ENCODE measurements around the gene IFNGR2.
"Not testable (repeated sequence)": the region's sequence is repeated elsewhere in the genome, so short reads cannot be mapped to it uniquely, and the experiment has no call there.

IFNGR2 gene

DNA sequence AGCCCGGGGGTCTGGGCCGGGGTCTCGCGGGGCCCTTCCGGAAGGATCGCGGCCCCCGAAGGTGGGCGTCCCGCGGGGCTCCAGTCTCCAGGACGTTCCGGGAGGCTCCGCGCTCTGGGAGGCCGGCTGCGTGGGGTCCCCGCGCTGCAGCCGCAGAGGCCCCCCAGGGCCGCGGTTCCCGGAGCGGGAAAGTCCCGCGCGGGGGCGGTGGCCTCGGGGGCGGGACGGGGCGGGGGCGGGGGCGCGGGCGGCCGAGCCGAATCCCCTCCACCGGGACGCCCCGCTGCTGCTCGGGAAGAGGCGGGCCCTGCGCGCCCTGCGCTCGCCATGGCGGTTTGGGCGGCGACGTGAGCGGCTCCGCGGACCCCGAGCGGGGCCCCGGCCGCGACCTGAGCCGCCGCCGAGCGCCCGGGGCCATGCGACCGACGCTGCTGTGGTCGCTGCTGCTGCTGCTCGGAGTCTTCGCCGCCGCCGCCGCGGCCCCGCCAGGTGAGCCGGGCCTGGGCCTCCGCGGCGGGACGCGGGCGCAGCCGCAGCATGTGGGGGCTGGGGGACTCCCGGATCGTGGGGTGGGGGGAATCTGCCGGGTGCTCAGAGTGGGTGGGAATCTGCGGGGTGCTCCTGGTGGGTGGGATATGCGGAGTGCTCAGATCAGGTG, at the start of gene IFNGR2:
TSS of gene IFNGR2 (plus strand) at position 286 of the 658 bp plus-strand sequence. CDS start at position 417, 131 bp downstream.
- peak within 1 kb of the TSS; percentile 88 for H3K4me3 Mint-ChIP-seq
- peak within 1 kb of the TSS; percentile 91 for H3K27ac Mint-ChIP-seq
- peak; percentile 71 for DNase-seq
- H3K9me3 Mint-ChIP-seq: no peaks in the 10 kb centered on the region
- peaks cover 5% of the 10 kb centered on the region for H3K36me3 Mint-ChIP-seq (ENCODE audit: low read depth)
- H3K27me3 Mint-ChIP-seq: peaks cover 22% of the 10 kb centered on the region
- H3K4me1 Mint-ChIP-seq (ENCODE audit: low read depth): peaks cover 49% of the 10 kb centered on the region

GRCh38 chr21:33355355-33355754, 47.9 kb upstream of the IFNGR2 start:
- no peaks in the 10 kb centered on the region for H3K27me3 Mint-ChIP-seq
- H3K4me1 Mint-ChIP-seq (ENCODE audit: low read depth): peaks cover 11% of the 10 kb centered on the region
- DNase-seq: no peak
- H3K4me3 Mint-ChIP-seq: no peak overlapping the region
- H3K36me3 Mint-ChIP-seq (ENCODE audit: low read depth): peaks cover 53% of the 10 kb centered on the region
- no peaks in the 10 kb centered on the region for H3K9me3 Mint-ChIP-seq
- peak overlapping the region; percentile 77 for H3K27ac Mint-ChIP-seq

DNA sequence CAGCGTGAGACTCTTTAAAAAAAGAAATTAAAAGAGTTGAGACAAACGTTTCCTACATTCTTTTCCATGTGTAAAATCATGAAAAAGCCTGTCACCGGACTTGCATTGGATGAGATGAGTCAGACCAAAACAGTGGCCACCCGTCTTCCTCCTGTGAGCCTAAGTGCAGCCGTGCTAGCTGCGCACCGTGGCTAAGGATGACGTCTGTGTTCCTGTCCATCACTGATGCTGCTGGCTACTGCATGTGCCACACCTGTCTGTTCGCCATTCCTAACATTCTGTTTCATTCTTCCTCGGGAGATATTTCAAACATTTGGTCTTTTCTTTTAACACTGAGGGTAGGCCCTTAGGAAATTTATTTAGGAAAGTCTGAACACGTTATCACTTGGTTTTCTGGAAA, 47.2 kb upstream of the IFNGR2 start:
- H3K9me3 Mint-ChIP-seq: no peaks in the 10 kb centered on the region
- H3K27me3 Mint-ChIP-seq: no peaks in the 10 kb centered on the region
- no peak for DNase-seq
- H3K27ac Mint-ChIP-seq: peak overlapping the region; percentile 77
- H3K4me3 Mint-ChIP-seq: no peak overlapping the region
- peaks cover 48% of the 10 kb centered on the region for H3K36me3 Mint-ChIP-seq (ENCODE audit: low read depth)
- H3K4me1 Mint-ChIP-seq (ENCODE audit: low read depth): peaks cover 11% of the 10 kb centered on the region

GRCh38 chr21:33357177-33357576, 46.0 kb upstream of the IFNGR2 start:
- H3K9me3 Mint-ChIP-seq: no peaks in the 10 kb centered on the region
- H3K27ac Mint-ChIP-seq: no peak overlapping the region
- H3K36me3 Mint-ChIP-seq (ENCODE audit: low read depth): peaks cover 42% of the 10 kb centered on the region
- no peak overlapping the region for H3K4me3 Mint-ChIP-seq
- no peaks in the 10 kb centered on the region for H3K27me3 Mint-ChIP-seq
- DNase-seq: no peak
- H3K4me1 Mint-ChIP-seq (ENCODE audit: low read depth): peaks cover 21% of the 10 kb centered on the region

- H3K4me1 Mint-ChIP-seq (ENCODE audit: low read depth): peaks cover 24% of the 10 kb centered on the region
- no peaks in the 10 kb centered on the region for H3K27me3 Mint-ChIP-seq
- H3K36me3 Mint-ChIP-seq (ENCODE audit: low read depth): peaks cover 32% of the 10 kb centered on the region
- no peaks in the 10 kb centered on the region for H3K9me3 Mint-ChIP-seq
- no peak for DNase-seq
- no peak overlapping the region for H3K4me3 Mint-ChIP-seq
- no peak overlapping the region for H3K27ac Mint-ChIP-seq
Measured at GRCh38 chr21:33359446-33359845, 43.8 kb upstream of the IFNGR2 start.

DNA sequence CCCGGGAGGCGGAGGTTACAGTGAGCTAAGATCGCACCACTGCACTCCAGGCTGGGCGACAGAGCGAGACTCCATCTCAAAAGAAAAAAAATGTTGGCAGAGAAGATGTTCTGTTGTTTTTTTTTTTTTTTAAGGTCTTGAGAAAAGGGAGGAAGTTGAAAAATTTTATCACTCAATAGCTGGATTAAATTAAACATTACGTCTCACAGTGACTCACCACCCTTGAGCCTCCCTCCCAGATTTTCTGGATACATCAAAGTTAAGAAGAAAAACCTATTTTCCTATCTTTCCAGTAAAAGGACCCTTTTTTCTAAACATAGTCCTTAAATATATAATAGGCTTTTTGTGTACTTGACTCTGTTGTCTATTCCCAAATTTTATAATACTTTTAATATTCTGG, 42.9 kb upstream of the IFNGR2 start:
- Mint-ChIP-seq H3K9me3 (no peaks in the 10 kb centered on the region), H3K27ac (peak overlapping the region; percentile 12), H3K36me3 (ENCODE audit: low read depth) (peaks cover 25% of the 10 kb centered on the region), H3K4me1 (ENCODE audit: low read depth) (peaks cover 21% of the 10 kb centered on the region), H3K27me3 (no peaks in the 10 kb centered on the region), H3K4me3 (no peak overlapping the region)
- DNase-seq: no peak

DNA sequence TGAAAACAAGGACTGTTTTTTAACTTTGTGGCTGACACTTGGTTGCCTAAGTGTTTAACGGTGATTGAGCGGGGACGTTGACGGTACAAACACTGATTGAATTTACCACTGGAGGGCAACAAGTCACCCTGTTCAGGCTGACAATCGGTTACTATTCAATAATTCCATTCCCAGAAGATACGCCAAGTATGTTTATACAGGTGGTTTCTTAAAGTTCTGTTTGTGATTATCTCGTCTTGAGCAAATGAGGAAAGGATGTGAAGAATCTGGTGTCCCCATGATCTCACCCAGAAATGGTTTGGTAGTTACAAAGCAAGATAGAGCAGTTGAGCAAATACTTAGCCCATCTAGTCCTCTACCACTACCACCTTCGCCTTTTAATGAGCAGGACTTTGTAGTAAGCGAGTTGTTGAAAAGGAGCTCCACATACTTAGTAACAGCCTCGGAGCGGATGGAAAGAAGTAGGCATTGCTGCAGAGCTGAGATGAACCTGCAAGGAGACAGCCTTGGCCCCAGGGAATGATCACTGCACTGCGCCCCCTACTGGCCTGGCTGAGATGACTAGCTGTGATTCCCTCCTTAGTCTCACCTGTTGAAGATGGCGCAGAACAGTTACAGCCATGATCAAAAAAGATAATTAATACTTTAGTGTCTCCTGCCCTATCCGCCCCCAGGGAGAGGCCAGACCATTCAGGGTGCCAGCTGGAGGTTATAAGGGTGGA, 42.2 kb upstream of the IFNGR2 start:
- H3K27me3 Mint-ChIP-seq: no peaks in the 10 kb centered on the region
- DNase-seq: peak; percentile 94
- peaks cover 17% of the 10 kb centered on the region for H3K36me3 Mint-ChIP-seq (ENCODE audit: low read depth)
- peak overlapping the region; percentile 15 for H3K27ac Mint-ChIP-seq
- H3K4me3 Mint-ChIP-seq: peak overlapping the region; percentile 63
- no peaks in the 10 kb centered on the region for H3K9me3 Mint-ChIP-seq
- H3K4me1 Mint-ChIP-seq (ENCODE audit: low read depth): peaks cover 18% of the 10 kb centered on the region

DNA sequence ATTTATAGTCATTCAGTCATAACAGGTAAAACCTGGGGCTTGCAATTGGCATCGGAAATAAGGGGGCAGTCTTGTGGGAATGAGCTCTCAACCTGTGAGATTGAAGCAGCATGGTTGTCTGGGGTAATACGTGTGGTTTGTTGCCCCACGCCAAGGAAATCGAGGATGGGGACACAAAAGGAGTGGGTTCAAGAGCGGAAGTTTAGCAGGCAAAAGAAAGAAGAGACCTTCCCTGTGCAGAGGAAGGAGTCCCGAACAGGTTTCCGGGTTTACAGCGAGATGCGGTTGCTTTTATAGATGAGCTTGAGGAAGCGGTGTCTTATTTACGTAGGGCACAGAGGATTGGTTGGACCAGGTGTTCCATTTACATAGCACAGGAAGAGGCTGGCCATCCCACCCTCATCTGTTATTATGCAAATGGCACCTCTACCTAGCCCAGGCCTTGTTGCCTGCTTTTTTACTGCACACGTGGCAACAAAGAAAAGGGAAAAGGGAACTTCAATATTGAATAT, 41.1 kb upstream of the IFNGR2 start:
- peak overlapping the region; percentile 84 for H3K27ac Mint-ChIP-seq
- no peaks in the 10 kb centered on the region for H3K27me3 Mint-ChIP-seq
- peak; percentile 55 for DNase-seq
- H3K9me3 Mint-ChIP-seq: peaks cover 2% of the 10 kb centered on the region
- peaks cover 18% of the 10 kb centered on the region for H3K4me1 Mint-ChIP-seq (ENCODE audit: low read depth)
- H3K36me3 Mint-ChIP-seq (ENCODE audit: low read depth): peaks cover 7% of the 10 kb centered on the region
- peak overlapping the region; percentile 63 for H3K4me3 Mint-ChIP-seq

- DNase-seq; H3K27ac Mint-ChIP-seq; H3K27me3 Mint-ChIP-seq; H3K4me3 Mint-ChIP-seq; H3K36me3 Mint-ChIP-seq (ENCODE audit: low read depth): not testable (repeated sequence)
- Mint-ChIP-seq H3K4me1 (ENCODE audit: low read depth) (peaks cover 18% of the 10 kb centered on the region), H3K9me3 (peaks cover 15% of the 10 kb centered on the region)
Measured at GRCh38 chr21:33363911-33364609, 39.2 kb upstream of the IFNGR2 start.

DNA sequence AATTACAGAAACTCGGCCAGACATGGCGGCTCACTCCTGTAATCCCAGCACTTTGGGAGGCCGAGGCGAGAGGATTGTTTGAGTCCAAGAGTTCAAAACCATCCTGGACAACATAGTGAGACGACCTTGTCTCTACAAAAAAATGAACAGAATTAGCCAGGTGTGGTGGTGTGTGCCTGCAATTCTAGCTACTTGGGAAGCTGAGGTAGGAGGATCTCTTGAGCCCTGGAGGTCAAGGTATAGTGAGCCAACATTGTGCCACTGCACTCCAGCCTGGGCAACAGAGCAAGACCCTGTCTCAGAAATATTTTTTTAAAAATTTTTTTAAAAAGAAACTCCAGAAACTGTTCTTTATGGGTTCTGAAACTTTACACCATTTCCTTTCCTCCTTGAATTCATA, 38.4 kb upstream of the IFNGR2 start:
- H3K27ac Mint-ChIP-seq: no peak overlapping the region
- H3K9me3 Mint-ChIP-seq: peaks cover 15% of the 10 kb centered on the region
- no peaks in the 10 kb centered on the region for H3K27me3 Mint-ChIP-seq
- peaks cover 18% of the 10 kb centered on the region for H3K4me1 Mint-ChIP-seq (ENCODE audit: low read depth)
- no peak overlapping the region for H3K4me3 Mint-ChIP-seq
- no peak for DNase-seq
- H3K36me3 Mint-ChIP-seq (ENCODE audit: low read depth): peaks cover 6% of the 10 kb centered on the region

DNA sequence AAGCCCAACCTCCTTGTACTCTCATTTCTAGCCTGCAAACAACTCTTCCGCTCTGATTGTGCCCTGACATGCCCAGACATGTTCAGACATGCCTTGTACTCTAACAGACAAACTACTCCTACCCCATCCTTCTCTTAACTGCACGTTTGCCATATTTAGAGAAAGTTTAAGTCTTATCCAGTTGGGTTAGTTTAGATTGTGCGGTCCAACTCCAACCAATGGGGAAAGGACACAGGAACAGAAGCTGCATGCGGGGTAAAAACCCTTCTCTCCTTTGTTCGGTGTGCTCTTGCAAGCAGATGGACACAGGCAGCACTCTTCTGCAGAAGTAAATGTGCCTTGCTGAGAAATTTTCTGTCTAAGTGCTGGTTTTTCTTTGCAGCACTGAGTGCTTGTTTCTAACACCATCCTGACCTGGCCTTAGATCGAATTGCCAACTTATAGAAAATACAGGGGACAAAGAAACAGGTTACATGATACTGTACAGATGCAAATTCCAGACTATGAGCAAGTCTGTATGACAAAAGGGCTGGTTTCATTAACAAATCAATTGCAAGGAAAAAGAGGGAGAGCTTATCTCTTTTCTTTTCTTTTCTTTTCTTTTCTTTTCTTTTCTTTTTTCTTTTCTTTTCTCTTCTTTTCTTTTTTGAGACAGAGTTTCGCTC, 35.8 kb upstream of the IFNGR2 start:
- no peak for DNase-seq
- Mint-ChIP-seq H3K9me3 (peaks cover 15% of the 10 kb centered on the region), H3K4me1 (ENCODE audit: low read depth) (peaks cover 2% of the 10 kb centered on the region), H3K27ac (peak overlapping the region; percentile 0), H3K27me3 (no peaks in the 10 kb centered on the region), H3K36me3 (ENCODE audit: low read depth) (peaks cover 6% of the 10 kb centered on the region), H3K4me3 (no peak overlapping the region)

DNA sequence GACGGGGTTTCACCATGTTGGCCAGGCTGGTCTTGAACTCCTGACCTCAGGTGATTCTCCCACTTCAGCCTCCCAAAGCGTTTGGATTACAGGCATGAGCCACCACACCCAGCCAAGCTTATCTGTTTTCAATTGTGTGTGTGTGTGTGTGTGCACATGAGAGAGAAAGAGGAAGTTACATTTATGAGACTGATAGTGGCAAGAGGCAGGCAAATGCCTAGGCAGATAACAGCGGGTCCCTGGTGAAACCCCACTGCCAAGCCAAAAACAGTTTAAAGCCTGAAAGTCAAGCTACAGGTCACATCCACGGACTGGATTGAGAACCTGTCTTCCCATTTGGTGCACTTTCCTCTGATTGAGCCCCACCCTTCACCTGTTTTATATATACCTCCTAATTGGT, 35.1 kb upstream of the IFNGR2 start:
- no peak for DNase-seq
- peaks cover 15% of the 10 kb centered on the region for H3K9me3 Mint-ChIP-seq
- H3K4me3 Mint-ChIP-seq: no peak overlapping the region
- no peaks in the 10 kb centered on the region for H3K4me1 Mint-ChIP-seq (ENCODE audit: low read depth)
- no peak overlapping the region for H3K27ac Mint-ChIP-seq
- H3K27me3 Mint-ChIP-seq: no peaks in the 10 kb centered on the region
- peaks cover 6% of the 10 kb centered on the region for H3K36me3 Mint-ChIP-seq (ENCODE audit: low read depth)

DNA sequence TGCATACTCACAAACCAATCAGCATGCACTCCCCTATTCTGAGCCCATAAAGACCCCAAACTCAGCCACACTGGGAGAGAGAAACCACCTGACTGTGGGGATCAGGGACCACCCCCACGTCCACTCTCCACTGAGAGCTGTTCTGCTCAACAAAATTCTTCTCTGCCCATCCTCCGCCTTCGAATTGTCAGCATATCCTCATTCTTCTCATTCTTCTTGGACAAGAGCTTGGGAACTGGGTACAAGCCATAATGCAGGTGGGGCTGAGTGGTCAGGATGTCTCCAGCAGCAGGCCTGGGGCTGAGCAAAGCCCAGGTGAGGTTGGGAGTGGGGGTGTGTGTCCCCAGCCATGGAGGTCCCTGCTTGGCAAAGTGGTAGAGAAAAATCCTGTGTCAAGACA, 34.6 kb upstream of the IFNGR2 start:
- no peaks in the 10 kb centered on the region for H3K27me3 Mint-ChIP-seq
- DNase-seq: no peak
- H3K4me3 Mint-ChIP-seq: no peak overlapping the region
- peaks cover 6% of the 10 kb centered on the region for H3K36me3 Mint-ChIP-seq (ENCODE audit: low read depth)
- H3K4me1 Mint-ChIP-seq (ENCODE audit: low read depth): no peaks in the 10 kb centered on the region
- no peak overlapping the region for H3K27ac Mint-ChIP-seq
- H3K9me3 Mint-ChIP-seq: peaks cover 15% of the 10 kb centered on the region

DNA sequence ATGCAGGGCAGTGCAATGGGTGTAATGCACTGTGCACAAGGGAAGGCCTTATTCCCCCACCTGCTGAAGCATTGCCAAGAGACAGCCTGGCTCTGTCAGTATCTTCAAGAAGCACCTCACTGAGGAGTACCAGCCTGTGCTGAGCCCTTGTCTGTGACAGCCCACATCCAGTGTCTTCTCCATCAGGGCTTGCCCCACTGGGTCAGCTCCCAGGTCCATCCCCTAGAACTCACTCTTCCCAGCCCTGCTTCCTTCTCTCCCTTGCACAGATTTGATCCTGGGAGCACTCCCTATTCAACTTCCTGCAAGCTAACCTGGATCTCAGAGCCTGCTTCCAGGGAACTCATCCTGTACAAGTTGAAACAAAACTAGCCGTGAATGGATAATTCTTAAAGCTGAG, 33.6 kb upstream of the IFNGR2 start:
- DNase-seq: no peak
- Mint-ChIP-seq H3K27ac (no peak overlapping the region), H3K9me3 (peaks cover 15% of the 10 kb centered on the region), H3K27me3 (no peaks in the 10 kb centered on the region), H3K36me3 (ENCODE audit: low read depth) (peaks cover 6% of the 10 kb centered on the region), H3K4me3 (no peak overlapping the region), H3K4me1 (ENCODE audit: low read depth) (peaks cover 3% of the 10 kb centered on the region)
